Transverse colon (tissue), 3 donors: ENCODE data around the gene CACNA1E.

Experiments
- CTCF ChIP-seq, 5 experiments: fragments of 200-600 bp in 3 of 5; fragments of 450-650 bp in 2 of 5; sonication (generic) in 3 of 5; IDR thresholded peaks; 1 replicate in 2 of 5; 2 replicates in 3 of 5; pipeline ENCODE4 v1.5.1; 2016 to 2017; ENCODE audit warnings: antibody characterized with exemption in 5 of 5, inconsistent platforms in 3 of 5, mild to moderate bottlenecking in 2 of 5, moderate library complexity in 1 of 5
- EP300 ChIP-seq: sonication (generic); formaldehyde crosslinking; IDR thresholded peaks from one replicate; pipeline ENCODE4 v1.6.1; 2017; ENCODE audit warnings: antibody characterized with exemption, low read depth
- POLR2A ChIP-seq: fragments of 450-650 bp; IDR thresholded peaks from one replicate; pipeline ENCODE4 v1.6.1; 2016; ENCODE audit warnings: antibody characterized with exemption, mild to moderate bottlenecking, moderate library complexity

- no peak for TF ChIP-seq CTCF (IDR thresholded peaks at IDR 0.05)
- TF ChIP-seq POLR2A = no peak
- TF ChIP-seq EP300 = no peak
Measured at GRCh38 chr1:181662606-181663005, 179.3 kb downstream of the CACNA1E start.
